HepG2 (cell line): Measurements from ENCODE around the gene POTEJ. TPM values are rescaled to one million over a fixed set of nuclear protein-coding genes. Genes with fewer than 3 reads are reported as not detected.
"Not testable (repeated sequence)": the region's sequence is repeated elsewhere in the genome, so short reads cannot be mapped to it uniquely, and the experiment has no call there.

ENCODE experiments used
- ATAC-seq: fragments of 200-7000 bp; cut with Tn5 transposase; 3 replicates; pipeline ENCODE4 v1.9.1; 2020; ENCODE audit warnings: mild to moderate bottlenecking, moderate library complexity
- BruUV-seq: library from RNA; stranded (reverse); fragments of 400-500 nt; replicated peaks from 2 replicates; lab custom pipeline; 2021; lab: Mats Ljungman, UMichigan
- CTCF ChIA-PET: fragments of 300-600 bp; formaldehyde crosslinking; extraction: SDS; loops from one replicate; lab custom pipeline; 2021; ENCODE audit warnings: low total read pairs, inconsistent platforms, low intra/inter-chr PET ratio; lab: Yijun Ruan, JAX
- POLR2A ChIA-PET: fragments of 350-600 bp; sonication (Branson Sonifier 250); formaldehyde crosslinking; loops from one replicate; lab custom pipeline; 2020; ENCODE audit warnings: antibody characterized with exemption, inconsistent platforms; lab: Yijun Ruan, JAX
- DNase-seq: peaks from one replicate; pipeline ENCODE4 v3.0.0-alpha.2; 2015; ENCODE audit warnings: low spot score
- FAIRE-seq: peaks from 3 replicates; lab custom pipeline; 2011; peaks lifted over from hg19 to GRCh38; lab: Jason Lieb, UNC
- H2AFZ ChIP-seq: one replicate; pipeline ENCODE4 v1.6.1; 2011; ENCODE audit warnings: low read length, inconsistent platforms
- H3K27ac ChIP-seq: fragments of 300-600 bp; 3 replicates; pipeline ENCODE4 v1.8.0; 2011; ENCODE audit warnings: mixed run types, mild to moderate bottlenecking, mixed read lengths, low read length, inconsistent platforms; ENCODE audit not compliant: insufficient read depth; ENCODE audit errors: extremely low read length
- H3K27me3 ChIP-seq, 2 experiments: fragments of 200-600 bp in 1 of 2; 2 replicates in 1 of 2; 3 replicates in 1 of 2; pipeline versions ENCODE4 v1.6.0 to v1.8.0; 2011; ENCODE audit warnings: low read length in 2 of 2, mild to moderate bottlenecking in 2 of 2, moderate library complexity in 2 of 2, inconsistent platforms in 1 of 2; ENCODE audit not compliant: insufficient read depth in 2 of 2, control insufficient read depth in 1 of 2
- H3K36me3 ChIP-seq, 2 experiments: fragments of 200-600 bp in 1 of 2; replicated peaks in 1 of 2; 2 replicates in 1 of 2; 3 replicates in 1 of 2; pipeline versions ENCODE4 v1.5.1 to v1.8.0; 2011; ENCODE audit warnings: low read length in 2 of 2, inconsistent platforms in 1 of 2; ENCODE audit not compliant: insufficient read depth in 2 of 2, control insufficient read depth in 1 of 2
- H3K4me1 ChIP-seq: 2 replicates; pipeline ENCODE4 v1.5.1; 2012; ENCODE audit warnings: low read length, inconsistent platforms; ENCODE audit not compliant: insufficient read depth
- H3K4me2 ChIP-seq: 2 replicates; pipeline ENCODE4 v1.6.0; 2011; ENCODE audit warnings: low read depth, low read length, inconsistent platforms
- H3K4me3 ChIP-seq, 3 experiments: fragments of 200-600 bp in 1 of 3; sonication (generic), shearing (Covaris generic) in 1 of 3; replicated peaks in 1 of 3; 2 replicates each; pipeline ENCODE4 v1.5.1; 2011 to 2016; ENCODE audit warnings: low read length in 3 of 3, inconsistent platforms in 2 of 3, low read depth in 2 of 3, mild to moderate bottlenecking in 2 of 3, control low read depth in 1 of 3, mixed read lengths in 1 of 3; ENCODE audit not compliant: insufficient read depth in 1 of 3
- H3K79me2 ChIP-seq: one replicate; pipeline ENCODE4 v1.6.1; 2011; ENCODE audit warnings: low read length, inconsistent platforms; ENCODE audit not compliant: insufficient read depth
- H3K9ac ChIP-seq: 2 replicates; pipeline ENCODE4 v1.6.0; 2011; ENCODE audit warnings: mild to moderate bottlenecking, low read depth, low read length, inconsistent platforms; ENCODE audit not compliant: insufficient read depth
- H3K9me3 ChIP-seq: 2 replicates; pipeline ENCODE4 v1.5.1; 2012; ENCODE audit warnings: mild to moderate bottlenecking, low read length
- H4K20me1 ChIP-seq: 2 replicates; pipeline ENCODE4 v1.6.0; 2011; ENCODE audit warnings: inconsistent platforms, mild to moderate bottlenecking, low read length, moderate library complexity; ENCODE audit not compliant: insufficient read depth
- WGBS: methylation state at CpG from one replicate; pipeline ENCODE4 v1.1.6; 2017; ENCODE audit warnings: low lambda C conversion rate; 5-methylcytosine and 5-hydroxymethylcytosine counted together
- in situ Hi-C: cut with HindIII; loops from 2 replicates; pipeline ENCODE4 v1.10.0; 2017; ENCODE audit warnings: low pct_unique_long_range_greater_than_20kb; ENCODE audit not compliant: extremely low pct_ligation_motif_present
- intact Hi-C: fragments of 100-400 bp; cut with micrococcal nuclease; formaldehyde crosslinking; loops from one replicate; pipeline ENCODE4 v1.10.0; 2022; ENCODE audit not compliant: unreplicated experiment
- polyA plus RNA-seq, 8 experiments: library from polyadenylated mRNA; depleted of rRNA in 3 of 8; stranded (reverse) in 7 of 8; unstranded in 1 of 8; fragments of >200 nt; fragmentation: Illumina TruSeq in 4 of 8; extraction: Trizol in 4 of 8; gene quantifications; 2 replicates each; pipeline versions ENCODE4 v1.2.1 to v1.2.3, GENCODE V29; 2011 to 2016; ENCODE audit warnings: low read depth in 4 of 8, missing spikeins in 1 of 8, mixed read lengths in 1 of 8; ENCODE audit not compliant: insufficient read depth in 1 of 8
- total RNA-seq, 5 experiments: library from RNA; depleted of rRNA; stranded (reverse); fragments of >200 nt; fragmentation: Illumina TruSeq; extraction: Trizol; gene quantifications; 2 replicates each; pipeline ENCODE4 v1.2.3, GENCODE V29; 2016; ENCODE audit warnings: low read depth in 1 of 5

POTEJ gene
- total and polyA plus RNA-seq, 2 of the 13 experiments (the other 11 are each of a cell fraction or from before 2014, with no cell fraction given) = 0.04 TPM; not detected in 1

DNA sequence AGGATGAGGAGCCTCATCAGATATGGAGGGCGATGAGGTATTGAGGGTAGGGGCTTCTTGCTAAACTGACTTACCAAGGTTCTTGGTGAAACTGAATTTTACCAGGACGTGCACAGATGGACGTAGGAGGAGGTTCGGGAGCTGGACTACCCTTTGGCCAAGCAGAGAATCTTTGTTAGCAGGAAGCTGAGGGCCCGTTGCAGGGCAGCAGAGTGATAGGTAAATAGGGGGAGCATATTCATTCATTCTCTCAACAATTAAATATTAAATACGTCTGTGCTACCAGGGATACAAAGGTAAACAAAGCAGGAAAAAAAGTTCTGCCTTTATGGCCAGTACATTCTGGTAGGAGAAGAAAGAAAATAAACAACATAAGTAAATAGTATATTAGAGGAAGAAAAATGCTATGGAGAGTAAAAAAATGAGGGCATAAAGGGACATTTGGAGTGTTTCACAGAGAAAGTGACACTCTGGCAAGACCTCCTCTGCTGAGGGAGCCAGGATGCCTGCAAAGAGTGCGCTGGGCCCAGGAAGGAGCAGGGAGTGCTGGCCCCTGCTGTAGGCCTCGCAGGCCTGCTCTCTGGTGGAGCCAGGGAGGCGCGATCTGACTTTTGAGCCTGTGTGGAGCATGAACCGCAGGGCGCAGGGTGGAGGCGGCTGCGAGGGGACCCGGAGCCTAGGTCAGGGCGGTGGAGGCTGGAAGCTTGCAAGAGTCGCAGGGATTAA is 2.8 kb upstream of the POTEJ start:
- POLR2A ChIA-PET, H3K9ac ChIP-seq, H3K36me3 ChIP-seq, intact Hi-C loops, H3K27me3 ChIP-seq, H2AFZ ChIP-seq, H3K4me1 ChIP-seq, H3K9me3 ChIP-seq, FAIRE-seq, H3K4me3 ChIP-seq, CTCF ChIA-PET, H3K4me2 ChIP-seq, DNase-seq, BruUV-seq, H4K20me1 ChIP-seq, in situ Hi-C loops, H3K27ac ChIP-seq, H3K79me2 ChIP-seq: not testable (repeated sequence)
- WGBS = no CpG with 5 or more reads among the region's 17 CpGs
- ATAC-seq = peak; percentile 83

DNA sequence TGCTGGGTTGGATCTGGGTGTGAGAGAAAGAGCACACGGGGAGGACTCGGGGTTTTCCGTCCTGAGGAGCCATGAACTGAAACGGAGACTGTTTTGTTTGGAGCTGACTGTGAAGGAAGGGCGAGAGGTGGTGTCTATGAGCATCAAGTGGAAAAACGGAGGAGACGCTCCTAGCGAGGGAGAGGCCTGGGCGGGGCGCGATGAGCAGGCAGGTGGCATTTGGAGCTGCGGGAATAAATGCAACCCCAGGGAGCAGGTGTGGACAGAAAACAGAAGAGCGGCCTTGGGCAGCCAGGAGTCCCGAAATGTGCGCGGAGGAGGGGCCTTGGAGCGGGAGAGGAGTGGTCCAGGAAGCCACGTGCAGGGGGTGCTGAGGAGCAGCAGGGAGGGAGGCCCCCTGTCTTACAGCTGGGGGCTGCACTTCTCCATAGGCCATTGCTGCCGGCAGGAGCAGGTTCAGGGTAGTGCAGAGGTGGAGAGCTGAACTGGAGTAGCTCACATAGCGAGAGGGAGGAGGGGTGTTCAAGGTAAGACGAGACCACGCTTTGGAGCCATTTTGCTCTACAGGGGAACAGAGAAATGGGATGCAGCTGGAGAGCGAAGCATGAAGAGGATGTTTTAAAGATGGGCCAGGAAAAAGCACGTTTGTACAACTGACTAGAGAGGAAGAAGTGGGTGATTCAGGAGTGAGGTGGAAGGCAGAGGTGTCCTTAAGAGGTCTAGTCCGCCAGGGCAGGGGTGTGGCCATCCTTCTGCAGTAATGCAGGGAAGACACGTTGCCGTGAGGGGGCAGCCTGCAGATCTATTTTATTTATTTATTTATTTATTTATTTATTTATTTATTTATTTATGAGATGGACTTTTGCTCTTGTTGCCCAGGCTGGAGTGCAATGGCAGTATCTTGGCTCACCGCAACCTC is 2.0 kb upstream of the POTEJ start:
- not testable (repeated sequence) for H3K36me3 ChIP-seq

DNA sequence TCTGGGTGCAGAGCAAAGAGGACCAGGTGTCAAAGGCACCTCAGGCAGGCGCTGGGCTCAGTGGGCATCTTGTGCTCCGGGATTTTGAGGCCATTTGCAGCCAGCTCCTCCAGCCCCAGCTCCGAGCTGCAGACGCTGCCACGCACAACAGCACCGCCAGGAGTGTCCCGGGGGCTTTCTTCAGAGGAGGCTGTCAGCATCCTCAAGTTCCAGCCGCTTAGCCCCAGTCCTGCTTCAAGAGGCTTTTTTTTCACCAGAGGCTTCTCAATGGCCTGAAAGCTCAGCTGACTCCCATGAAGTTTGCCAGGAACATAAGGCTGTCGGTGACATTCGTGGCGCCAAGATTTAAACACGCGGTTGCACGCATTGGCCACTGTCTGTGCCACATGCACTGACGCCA is 754 bp upstream of the POTEJ start:
- H3K27ac ChIP-seq, H3K4me2 ChIP-seq, DNase-seq, H4K20me1 ChIP-seq, ATAC-seq, BruUV-seq, H3K36me3 ChIP-seq, H3K27me3 ChIP-seq, in situ Hi-C loops, H3K4me3 ChIP-seq, FAIRE-seq, CTCF ChIA-PET, H2AFZ ChIP-seq, POLR2A ChIA-PET, H3K9ac ChIP-seq, H3K4me1 ChIP-seq, intact Hi-C loops, H3K9me3 ChIP-seq, H3K79me2 ChIP-seq: not testable (repeated sequence)
- 83% methylated on average over 9 of the region's 15 CpGs for WGBS

More for the DNA sequence above, 2.0 kb upstream of the POTEJ start:
- in situ Hi-C loops, H3K4me3 ChIP-seq, BruUV-seq, H4K20me1 ChIP-seq, H3K9ac ChIP-seq, H3K27me3 ChIP-seq, H3K27ac ChIP-seq, H2AFZ ChIP-seq, DNase-seq, H3K4me1 ChIP-seq, intact Hi-C loops, POLR2A ChIA-PET, H3K9me3 ChIP-seq, FAIRE-seq, CTCF ChIA-PET, H3K79me2 ChIP-seq, H3K4me2 ChIP-seq: not testable (repeated sequence)
- peak; percentile 44; the same call in 2 of the 3 replicates for ATAC-seq
- 49% methylated on average over 8 of the region's 28 CpGs for WGBS

DNA sequence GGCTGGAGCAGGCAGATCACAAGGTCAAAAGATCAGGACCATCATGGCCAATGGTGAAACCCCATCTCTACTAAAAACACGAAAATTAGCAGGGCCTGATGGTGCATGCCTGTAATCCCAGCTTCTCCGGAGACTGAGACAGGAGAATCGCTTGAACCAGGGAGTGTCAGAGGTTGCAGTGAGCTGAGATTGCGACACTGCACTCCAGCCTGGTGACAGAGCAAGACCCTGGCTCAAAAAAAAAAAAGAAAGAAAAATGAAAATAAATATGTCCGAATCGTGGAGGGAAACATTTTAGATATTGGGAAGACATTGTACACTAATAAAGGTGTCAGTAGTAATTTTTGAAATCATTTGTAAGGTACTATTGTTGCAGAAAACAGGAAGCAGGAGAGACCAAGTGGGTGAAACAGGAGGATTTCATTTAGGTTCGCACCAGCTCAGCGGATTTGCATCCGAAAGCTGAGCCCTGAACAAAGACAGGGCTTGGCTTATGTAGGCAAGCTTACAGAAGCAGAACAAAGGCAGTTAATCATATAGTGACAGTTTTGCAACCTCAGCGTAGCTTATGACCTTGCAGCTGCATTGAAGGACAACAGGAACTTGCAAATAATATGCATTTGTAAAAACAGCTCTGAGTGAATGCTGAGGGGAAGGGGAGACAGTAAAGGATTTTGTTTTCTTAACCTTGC is 17.7 kb downstream of the POTEJ start:
- intact Hi-C loops, POLR2A ChIA-PET, DNase-seq, CTCF ChIA-PET, H3K27me3 ChIP-seq, H3K9ac ChIP-seq, BruUV-seq, FAIRE-seq, H3K9me3 ChIP-seq, H3K4me1 ChIP-seq, H4K20me1 ChIP-seq, in situ Hi-C loops, H3K4me2 ChIP-seq, H2AFZ ChIP-seq, H3K4me3 ChIP-seq, ATAC-seq, H3K27ac ChIP-seq, H3K36me3 ChIP-seq, H3K79me2 ChIP-seq: not testable (repeated sequence)
- WGBS = 20% methylated on average over 9 of the region's 10 CpGs
